CD4-positive, alpha-beta T cell treated with Interleukin-15 for 1 hour (primary cell): Measurements from ENCODE around the gene EPX.
"Not testable (repeated sequence)": the region's sequence is repeated elsewhere in the genome, so short reads cannot be mapped to it uniquely, and the experiment has no call there.

Experiments
- DNase-seq: peaks from one replicate; pipeline ENCODE4 v3.0.0-alpha.2; 2020

The EPX gene

GRCh38 chr17:58192612-58193011 is at the start of gene EPX:
TSS of gene EPX (plus strand) at chr17:58192726. CDS start at chr17:58192847, 121 bp downstream.
- no peak for DNase-seq

GRCh38 chr17:58143335-58143734 is 49.2 kb upstream of the EPX start:
- not testable (repeated sequence) for DNase-seq

- DNase-seq: no peak
Measured at GRCh38 chr17:58144801-58145200, 47.7 kb upstream of the EPX start.

- DNase-seq: no peak
Measured at GRCh38 chr17:58147930-58148434, 44.5 kb upstream of the EPX start, which contains the start of gene OR4D1. TSS of gene OR4D1 (plus strand) at chr17:58148384. CDS start at chr17:58155154, 6,770 bp downstream.

GRCh38 chr17:58148609-58149008 is 43.9 kb upstream of the EPX start:
- DNase-seq: no peak

- no peak for DNase-seq
Measured at GRCh38 chr17:58150394-58150793, 42.1 kb upstream of the EPX start.

- peak; percentile 76 for DNase-seq
Measured at GRCh38 chr17:58153046-58153445, 39.5 kb upstream of the EPX start.

- DNase-seq: no peak
Measured at GRCh38 chr17:58153671-58154070, 38.9 kb upstream of the EPX start.

- DNase-seq: peak; percentile 59
Measured at GRCh38 chr17:58156839-58157803, 35.4 kb upstream of the EPX start.

- no peak for DNase-seq
Measured at GRCh38 chr17:58158181-58158580, 34.3 kb upstream of the EPX start.

GRCh38 chr17:58161566-58161965 is 31.0 kb upstream of the EPX start:
- no peak for DNase-seq

GRCh38 chr17:58165981-58166380 is 26.5 kb upstream of the EPX start:
- DNase-seq: no peak

GRCh38 chr17:58166682-58167081 is 25.8 kb upstream of the EPX start, which contains the start of gene OR4D2:
TSS of gene OR4D2 (plus strand) at chr17:58166982. CDS start at chr17:58169656, 2,674 bp downstream.
- no peak for DNase-seq

- DNase-seq: no peak
Measured at GRCh38 chr17:58170622-58171021, 21.9 kb upstream of the EPX start.

GRCh38 chr17:58172369-58173071 is 20.0 kb upstream of the EPX start:
- DNase-seq: peak; percentile 40

- no peak for DNase-seq
Measured at GRCh38 chr17:58174871-58175270, 17.7 kb upstream of the EPX start.

GRCh38 chr17:58176200-58176599 is 16.3 kb upstream of the EPX start:
- no peak for DNase-seq

- DNase-seq: no peak
Measured at GRCh38 chr17:58181796-58182195, 10.7 kb upstream of the EPX start.

- no peak for DNase-seq
Measured at GRCh38 chr17:58183514-58183913, 9.0 kb upstream of the EPX start.

- no peak for DNase-seq
Measured at GRCh38 chr17:58184308-58184985, 8.1 kb upstream of the EPX start.

- no peak for DNase-seq
Measured at GRCh38 chr17:58184986-58185761, 7.4 kb upstream of the EPX start.

GRCh38 chr17:58186591-58186990 is 5.9 kb upstream of the EPX start:
- DNase-seq: no peak
